PC-9 (cell line): ENCODE measurements around the gene DACT2. TPM values are rescaled to one million over a fixed set of nuclear protein-coding genes. Genes with fewer than 3 reads are reported as not detected.

Experiments used
- BruUV-seq: library from RNA; stranded (reverse); fragments of 400-500 nt; replicated peaks from 2 replicates; lab custom pipeline; 2021; lab: Mats Ljungman, UMichigan
- CTCF ChIA-PET: fragments of 300-600 bp; sonication (Branson Sonifier 250); formaldehyde crosslinking; loops from one replicate; lab custom pipeline; 2022; ENCODE audit warnings: antibody characterized with exemption; lab: Charles Lee
- POLR2A ChIA-PET: fragments of 300-600 bp; sonication (Branson Sonifier 250); formaldehyde crosslinking; loops from one replicate; lab custom pipeline; 2022; ENCODE audit warnings: antibody characterized with exemption; ENCODE audit not compliant: unreplicated experiment; lab: Charles Lee
- DNase-seq, 2 experiments: peaks; one replicate each; pipeline versions ENCODE4 v3.0.0 to v3.0.0-alpha.2; 2015 to 2022; ENCODE audit warnings: mixed read lengths in 1 of 2
- H2AFZ ChIP-seq: fragments of 200-600 bp; sonication (generic); 2 replicates; pipeline ENCODE4 v1.8.1; 2017; ENCODE audit warnings: antibody characterized with exemption
- H3F3A ChIP-seq: fragments of 200-600 bp; sonication (generic); 2 replicates; pipeline ENCODE4 v1.8.1; 2017; ENCODE audit warnings: antibody characterized with exemption, mild to moderate bottlenecking, low read depth; ENCODE audit not compliant: insufficient read depth
- H3K27ac ChIP-seq: fragments of 200-600 bp; sonication (generic); 2 replicates; pipeline ENCODE4 v1.6.1; 2016; ENCODE audit warnings: mixed run types
- H3K27me3 ChIP-seq: fragments of 200-600 bp; sonication (generic); 2 replicates; pipeline ENCODE4 v1.6.1; 2016; ENCODE audit warnings: low read depth, mixed run types; ENCODE audit not compliant: insufficient read depth
- H3K36me3 ChIP-seq: fragments of 200-600 bp; sonication (generic); 2 replicates; pipeline ENCODE4 v1.6.1; 2016; ENCODE audit warnings: low read depth, mixed run types
- H3K4me1 ChIP-seq: fragments of 200-600 bp; sonication (generic); replicated peaks from 2 replicates; pipeline ENCODE4 v1.6.1; 2016; ENCODE audit warnings: mixed run types; ENCODE audit not compliant: insufficient read depth
- H3K4me2 ChIP-seq: fragments of 200-600 bp; sonication (generic); 2 replicates; pipeline ENCODE4 v1.6.1; 2017; ENCODE audit warnings: mixed run types
- H3K4me3 ChIP-seq: fragments of 200-600 bp; sonication (generic); 2 replicates; pipeline ENCODE4 v1.6.1; 2016; ENCODE audit warnings: mixed run types
- H3K79me2 ChIP-seq: fragments of 200-600 bp; sonication (generic); 2 replicates; pipeline ENCODE4 v1.6.1; 2017; ENCODE audit warnings: low read depth, mixed run types
- H3K9me2 ChIP-seq: fragments of 200-600 bp; sonication (generic); 2 replicates; pipeline ENCODE4 v1.8.1; 2017; ENCODE audit warnings: mild to moderate bottlenecking; ENCODE audit not compliant: insufficient read depth
- H3K9me3 ChIP-seq: fragments of 200-600 bp; sonication (generic); 2 replicates; pipeline ENCODE4 v1.8.1; 2016; ENCODE audit warnings: low read depth; ENCODE audit not compliant: insufficient read depth
- H4K20me1 ChIP-seq: fragments of 200-600 bp; sonication (generic); 2 replicates; pipeline ENCODE4 v1.8.1; 2017; ENCODE audit not compliant: insufficient read depth
- EZH2 ChIP-seq: fragments of 200-600 bp; sonication (generic); IDR thresholded peaks from 2 replicates; pipeline ENCODE4 v1.8.0; 2017; ENCODE audit warnings: antibody characterized with exemption, low read depth
- intact Hi-C: fragments of 100-400 bp; cut with micrococcal nuclease; formaldehyde crosslinking; loops from one replicate; pipeline ENCODE4 v1.10.0; 2022; ENCODE audit not compliant: unreplicated experiment
- total RNA-seq: library from RNA; stranded (reverse); gene quantifications from 2 replicates; pipeline ENCODE4 v1.2.3, GENCODE V29; 2021
- TF ChIP-seq, protein P1 (sequence below): fragments of 200-600 bp; sonication (generic); conservative IDR thresholded peaks from 2 replicates; pipeline ENCODE4 v1.6.1; 2017; ENCODE audit warnings: mixed run types, antibody characterized with exemption, mild to moderate bottlenecking, moderate library complexity

Gene DACT2
- total RNA-seq, 1 experiment from 2014 or later: not detected

DNA sequence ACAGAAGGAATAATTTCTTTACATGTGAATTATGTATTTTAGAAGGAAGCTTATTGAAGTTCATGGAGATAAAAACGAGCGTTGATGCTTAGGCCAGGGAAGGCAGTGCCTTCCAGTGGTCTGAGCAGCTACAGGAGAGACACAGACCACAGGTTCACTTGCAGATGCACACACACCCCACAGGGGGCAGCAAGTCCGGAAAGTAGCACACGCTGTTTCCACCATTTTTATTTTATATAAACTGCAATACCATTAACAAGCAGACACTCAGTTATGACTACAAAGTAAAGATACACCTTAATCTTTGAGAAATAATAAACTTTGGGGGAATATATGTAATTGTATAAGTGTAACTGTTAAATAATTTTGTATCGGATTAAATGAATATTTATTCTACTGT lies 13.5 kb upstream of the DACT2 start:
- no peaks in the 10 kb centered on the region for H4K20me1 ChIP-seq

DNA sequence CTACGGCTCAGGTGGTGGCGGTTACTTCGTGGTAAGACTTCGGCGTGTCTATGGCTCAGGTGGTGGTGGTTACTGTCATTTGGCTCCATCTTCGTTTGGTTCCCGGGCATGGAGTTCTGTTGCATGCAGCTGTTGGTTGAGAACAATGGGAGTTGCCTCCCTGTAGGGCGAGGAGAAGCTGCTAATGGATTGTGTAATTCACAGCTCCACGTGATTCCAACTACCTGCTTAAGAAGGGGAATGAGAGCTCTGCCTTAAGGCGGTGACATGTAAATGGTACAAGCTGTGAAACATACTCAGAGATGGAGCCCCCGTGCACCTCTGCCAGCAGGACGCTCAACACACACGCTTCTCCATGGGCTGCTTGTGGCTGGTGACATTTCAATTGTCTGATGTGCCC lies 12.4 kb upstream of the DACT2 start:
- no peaks in the 10 kb centered on the region for H3K79me2 ChIP-seq
- no peak overlapping the region for H2AFZ ChIP-seq
- ChIA-PET POLR2A (interaction anchor here (0.5 kb wide), 1 partner anchor 26 kb away, joined by 3 read pairs; no protein-coding TSS in a partner anchor), CTCF (no interaction called here)
- H3K27me3 ChIP-seq: peaks cover 43% of the 10 kb centered on the region
- H3K4me1 ChIP-seq: no peaks in the 10 kb centered on the region
- H3K36me3 ChIP-seq: no peaks in the 10 kb centered on the region
- TF ChIP-seq, protein P1, sequence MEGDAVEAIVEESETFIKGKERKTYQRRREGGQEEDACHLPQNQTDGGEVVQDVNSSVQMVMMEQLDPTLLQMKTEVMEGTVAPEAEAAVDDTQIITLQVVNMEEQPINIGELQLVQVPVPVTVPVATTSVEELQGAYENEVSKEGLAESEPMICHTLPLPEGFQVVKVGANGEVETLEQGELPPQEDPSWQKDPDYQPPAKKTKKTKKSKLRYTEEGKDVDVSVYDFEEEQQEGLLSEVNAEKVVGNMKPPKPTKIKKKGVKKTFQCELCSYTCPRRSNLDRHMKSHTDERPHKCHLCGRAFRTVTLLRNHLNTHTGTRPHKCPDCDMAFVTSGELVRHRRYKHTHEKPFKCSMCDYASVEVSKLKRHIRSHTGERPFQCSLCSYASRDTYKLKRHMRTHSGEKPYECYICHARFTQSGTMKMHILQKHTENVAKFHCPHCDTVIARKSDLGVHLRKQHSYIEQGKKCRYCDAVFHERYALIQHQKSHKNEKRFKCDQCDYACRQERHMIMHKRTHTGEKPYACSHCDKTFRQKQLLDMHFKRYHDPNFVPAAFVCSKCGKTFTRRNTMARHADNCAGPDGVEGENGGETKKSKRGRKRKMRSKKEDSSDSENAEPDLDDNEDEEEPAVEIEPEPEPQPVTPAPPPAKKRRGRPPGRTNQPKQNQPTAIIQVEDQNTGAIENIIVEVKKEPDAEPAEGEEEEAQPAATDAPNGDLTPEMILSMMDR: no peak
- no peak for TF ChIP-seq EZH2
- H4K20me1 ChIP-seq: no peaks in the 10 kb centered on the region
- no peak for DNase-seq
- H3K27ac ChIP-seq: no peak overlapping the region
- no peaks in the 10 kb centered on the region for H3F3A ChIP-seq
- BruUV-seq: no TSS peak
- intact Hi-C loops: no loop called here
- H3K9me3 ChIP-seq: no peaks in the 10 kb centered on the region
- H3K9me2 ChIP-seq: no peaks in the 10 kb centered on the region
- no peak overlapping the region for H3K4me3 ChIP-seq
- H3K4me2 ChIP-seq: no peak overlapping the region

More for the DNA sequence above, 13.5 kb upstream of the DACT2 start:
- intact Hi-C loops: no loop called here
- Histone ChIP-seq H3K4me2 (no peak overlapping the region), H3F3A (no peaks in the 10 kb centered on the region), H3K27me3 (peaks cover 38% of the 10 kb centered on the region), H3K36me3 (no peaks in the 10 kb centered on the region), H2AFZ (no peak overlapping the region), H3K79me2 (no peaks in the 10 kb centered on the region), H3K9me2 (no peaks in the 10 kb centered on the region), H3K9me3 (no peaks in the 10 kb centered on the region), H3K4me3 (no peak overlapping the region), H3K4me1 (no peaks in the 10 kb centered on the region), H3K27ac (no peak overlapping the region)
- DNase-seq: no peak
- ChIA-PET CTCF (no interaction called here), POLR2A (no interaction called here)
- BruUV-seq: no TSS peak
- TF ChIP-seq EZH2: no peak
- TF ChIP-seq, protein P1: peak; percentile 55

DNA sequence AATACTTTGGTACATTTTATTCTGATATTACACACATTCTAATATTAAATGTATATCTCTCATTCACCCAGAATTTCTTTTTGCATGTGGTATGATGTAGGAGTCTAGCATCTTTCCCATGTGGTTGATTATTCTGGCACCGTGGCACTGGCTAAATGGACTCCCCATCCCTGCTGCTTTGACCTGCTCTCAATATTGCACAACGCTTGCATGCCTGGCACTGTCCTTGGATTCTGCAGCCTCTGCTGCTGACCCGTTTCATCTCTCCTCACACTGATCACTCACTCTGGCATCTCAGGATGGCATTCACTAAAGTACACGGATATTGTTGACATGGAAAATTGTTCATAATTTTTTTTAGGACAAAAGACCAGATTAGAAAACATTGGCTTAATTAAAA lies 11.5 kb upstream of the DACT2 start:
- no peaks in the 10 kb centered on the region for H3K4me1 ChIP-seq
- H3K4me3 ChIP-seq: no peak overlapping the region
- intact Hi-C loops: no loop called here
- DNase-seq: no peak
- H2AFZ ChIP-seq: no peak overlapping the region
- H3K9me2 ChIP-seq: no peaks in the 10 kb centered on the region
- H3F3A ChIP-seq: no peaks in the 10 kb centered on the region
- no peaks in the 10 kb centered on the region for H3K79me2 ChIP-seq
- no peaks in the 10 kb centered on the region for H3K36me3 ChIP-seq
- H3K27me3 ChIP-seq: peaks cover 51% of the 10 kb centered on the region
- BruUV-seq: no TSS peak
- H3K9me3 ChIP-seq: no peaks in the 10 kb centered on the region
- H4K20me1 ChIP-seq: no peaks in the 10 kb centered on the region
- no peak overlapping the region for H3K4me2 ChIP-seq
- TF ChIP-seq EZH2: no peak
- TF ChIP-seq, protein P1: no peak
- H3K27ac ChIP-seq: no peak overlapping the region
- ChIA-PET POLR2A (no interaction called here), CTCF (no interaction called here)
